Measurements from ENCODE around the gene MRPS2.

DNA sequence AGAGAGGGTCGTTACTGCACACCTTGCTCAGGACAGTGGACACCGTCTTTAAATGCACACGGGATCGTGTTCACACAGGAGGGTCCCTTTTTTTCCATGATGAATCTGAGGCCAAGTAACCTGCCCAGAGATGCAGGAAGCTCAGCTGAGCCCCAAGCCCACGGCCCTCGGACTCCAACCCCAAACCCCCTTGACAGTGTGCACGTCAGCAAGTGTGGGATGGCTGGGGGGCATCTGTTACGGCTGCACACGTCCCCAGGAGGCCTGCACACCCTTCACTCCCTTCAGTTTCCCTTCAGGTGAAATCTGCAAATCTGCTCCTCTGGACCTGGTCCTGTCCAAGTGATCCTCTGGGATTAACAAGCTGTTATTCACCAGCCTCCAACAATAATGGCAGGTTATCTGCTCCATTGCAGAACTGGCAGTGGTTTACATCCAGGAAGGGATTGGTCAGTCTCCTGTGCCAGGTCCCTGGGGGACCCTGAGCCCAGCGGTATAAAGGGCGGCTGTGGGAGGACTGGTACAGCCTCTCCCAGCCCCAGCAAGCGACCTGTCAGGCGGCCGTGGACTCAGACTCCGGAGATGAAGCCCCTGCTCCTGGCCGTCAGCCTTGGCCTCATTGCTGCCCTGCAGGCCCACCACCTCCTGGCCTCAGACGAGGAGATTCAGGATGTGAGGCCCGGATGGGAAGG is 20.6 kb downstream of the MRPS2 start, which contains the start of gene LCN1:
- TF ChIP-seq, protein P1, sequence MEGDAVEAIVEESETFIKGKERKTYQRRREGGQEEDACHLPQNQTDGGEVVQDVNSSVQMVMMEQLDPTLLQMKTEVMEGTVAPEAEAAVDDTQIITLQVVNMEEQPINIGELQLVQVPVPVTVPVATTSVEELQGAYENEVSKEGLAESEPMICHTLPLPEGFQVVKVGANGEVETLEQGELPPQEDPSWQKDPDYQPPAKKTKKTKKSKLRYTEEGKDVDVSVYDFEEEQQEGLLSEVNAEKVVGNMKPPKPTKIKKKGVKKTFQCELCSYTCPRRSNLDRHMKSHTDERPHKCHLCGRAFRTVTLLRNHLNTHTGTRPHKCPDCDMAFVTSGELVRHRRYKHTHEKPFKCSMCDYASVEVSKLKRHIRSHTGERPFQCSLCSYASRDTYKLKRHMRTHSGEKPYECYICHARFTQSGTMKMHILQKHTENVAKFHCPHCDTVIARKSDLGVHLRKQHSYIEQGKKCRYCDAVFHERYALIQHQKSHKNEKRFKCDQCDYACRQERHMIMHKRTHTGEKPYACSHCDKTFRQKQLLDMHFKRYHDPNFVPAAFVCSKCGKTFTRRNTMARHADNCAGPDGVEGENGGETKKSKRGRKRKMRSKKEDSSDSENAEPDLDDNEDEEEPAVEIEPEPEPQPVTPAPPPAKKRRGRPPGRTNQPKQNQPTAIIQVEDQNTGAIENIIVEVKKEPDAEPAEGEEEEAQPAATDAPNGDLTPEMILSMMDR (IDR thresholded peaks at IDR 0.05), result no peak
- no peak for TF ChIP-seq POLR2A (IDR thresholded peaks at IDR 0.05)

Measured in body of pancreas (tissue), 4 donors.